Activated naive CD4-positive, alpha-beta T cell treated with anti-CD3 and anti-CD28 coated beads, Interleukin-2, amount 10 ng/mL, durations not matched to agents 7 days and 5 days (primary cell): ENCODE results near the gene NR1I2.

Source experiments
- CTCF ChIA-PET: fragments of 350-600 bp; sonication (Branson Sonifier 250); formaldehyde crosslinking; loops from one replicate; lab custom pipeline; 2021; ENCODE audit warnings: antibody characterized with exemption; lab: Charles Lee
- DNase-seq: peaks from one replicate; pipeline ENCODE4 v3.0.0-alpha.2; 2020
- H3K27ac Mint-ChIP-seq: one replicate; pipeline ENCODE4 v1.8.0; 2021; ENCODE audit warnings: mild to moderate bottlenecking, moderate library complexity, mixed read lengths
- H3K27me3 Mint-ChIP-seq: one replicate; pipeline ENCODE4 v1.8.0; 2021; ENCODE audit warnings: mild to moderate bottlenecking, mixed read lengths
- H3K36me3 Mint-ChIP-seq: one replicate; pipeline ENCODE4 v1.8.0; 2021; ENCODE audit warnings: mixed read lengths
- H3K4me1 Mint-ChIP-seq: one replicate; pipeline ENCODE4 v1.8.0; 2021; ENCODE audit warnings: mixed read lengths
- H3K4me3 Mint-ChIP-seq: one replicate; pipeline ENCODE4 v1.8.0; 2021; ENCODE audit warnings: mild to moderate bottlenecking, moderate library complexity, mixed read lengths
- H3K9me3 Mint-ChIP-seq: one replicate; pipeline ENCODE4 v1.8.0; 2021; ENCODE audit warnings: mixed read lengths

The NR1I2 gene

GRCh38 chr3:119818937-119819336, 37.0 kb downstream of the NR1I2 start:
- H3K4me3 Mint-ChIP-seq = no peak overlapping the region
- H3K27me3 Mint-ChIP-seq = peaks cover 4% of the 10 kb centered on the region
- CTCF ChIA-PET = interaction anchor here (0.6 to 1.0 kb wide), 5 partner anchors 11 to 486 kb away, joined by 3 to 5 read pairs (median 3); no protein-coding TSS in a partner anchor
- DNase-seq = no peak
- H3K36me3 Mint-ChIP-seq = no peaks in the 10 kb centered on the region
- H3K4me1 Mint-ChIP-seq = no peaks in the 10 kb centered on the region
- H3K27ac Mint-ChIP-seq = no peak overlapping the region
- no peaks in the 10 kb centered on the region for H3K9me3 Mint-ChIP-seq

GRCh38 chr3:119819806-119820205, 37.9 kb downstream of the NR1I2 start:
- CTCF ChIA-PET = interaction anchor here (0.7 to 1.2 kb wide), 5 partner anchors 10 to 381 kb away, joined by 3 to 4 read pairs (median 3); no protein-coding TSS in a partner anchor
- H3K4me1 Mint-ChIP-seq = no peaks in the 10 kb centered on the region
- H3K27ac Mint-ChIP-seq = no peak overlapping the region
- H3K27me3 Mint-ChIP-seq = no peaks in the 10 kb centered on the region
- H3K36me3 Mint-ChIP-seq = peaks cover under 1% of the 10 kb centered on the region
- H3K9me3 Mint-ChIP-seq = no peaks in the 10 kb centered on the region
- no peak for DNase-seq
- H3K4me3 Mint-ChIP-seq = no peak overlapping the region

DNA sequence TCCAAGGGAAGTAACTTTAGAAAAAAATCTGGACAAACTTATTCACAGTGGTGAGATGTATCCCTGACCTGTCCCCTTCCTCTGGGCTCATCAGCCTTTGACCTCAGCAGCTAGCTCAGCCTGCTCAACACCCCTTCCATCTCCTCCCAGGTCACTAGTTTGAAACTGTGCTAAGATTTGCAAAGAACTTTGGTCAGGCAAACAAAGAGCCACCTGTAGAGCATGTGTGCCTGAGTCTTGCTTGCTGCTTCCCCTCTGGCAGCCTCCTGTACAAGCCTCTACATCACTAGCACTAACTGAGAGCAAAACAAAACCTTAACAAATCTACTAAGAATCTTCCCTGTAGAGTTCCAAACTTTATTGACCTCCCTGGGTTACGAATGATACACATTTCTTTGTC, 43.9 kb downstream of the NR1I2 start:
- Mint-ChIP-seq H3K4me3 (no peak overlapping the region), H3K27me3 (no peaks in the 10 kb centered on the region), H3K27ac (no peak overlapping the region), H3K9me3 (no peaks in the 10 kb centered on the region), H3K4me1 (no peaks in the 10 kb centered on the region), H3K36me3 (peaks cover 6% of the 10 kb centered on the region)
- CTCF ChIA-PET = interaction anchor here (1.4 kb wide), 1 partner anchor 10 kb away, joined by 3 read pairs; no protein-coding TSS in a partner anchor
- DNase-seq = no peak

GRCh38 chr3:119826711-119827608, 45.1 kb downstream of the NR1I2 start:
- no peaks in the 10 kb centered on the region for H3K4me1 Mint-ChIP-seq
- no peaks in the 10 kb centered on the region for H3K27me3 Mint-ChIP-seq
- CTCF ChIA-PET = interaction anchor here (0.6 to 0.7 kb wide), 2 partner anchors 630 to 741 kb away, joined by 3 read pairs; no protein-coding TSS in a partner anchor
- peaks cover 6% of the 10 kb centered on the region for H3K36me3 Mint-ChIP-seq
- no peak for DNase-seq
- no peaks in the 10 kb centered on the region for H3K9me3 Mint-ChIP-seq
- H3K4me3 Mint-ChIP-seq = no peak overlapping the region
- no peak overlapping the region for H3K27ac Mint-ChIP-seq

- H3K36me3 Mint-ChIP-seq = peaks cover 6% of the 10 kb centered on the region
- no peak for DNase-seq
- no peaks in the 10 kb centered on the region for H3K27me3 Mint-ChIP-seq
- no peaks in the 10 kb centered on the region for H3K9me3 Mint-ChIP-seq
- H3K4me1 Mint-ChIP-seq = no peaks in the 10 kb centered on the region
- H3K4me3 Mint-ChIP-seq = no peak overlapping the region
- H3K27ac Mint-ChIP-seq = no peak overlapping the region
- CTCF ChIA-PET = interaction anchor here (1.4 kb wide), 1 partner anchor 10 kb away, joined by 3 read pairs; no protein-coding TSS in a partner anchor
Observed at GRCh38 chr3:119829420-119829819, 47.5 kb downstream of the NR1I2 start.

- Mint-ChIP-seq H3K27ac (no peak overlapping the region), H3K27me3 (no peaks in the 10 kb centered on the region), H3K4me3 (no peak overlapping the region), H3K9me3 (no peaks in the 10 kb centered on the region), H3K4me1 (no peaks in the 10 kb centered on the region), H3K36me3 (peaks cover under 1% of the 10 kb centered on the region)
- DNase-seq = no peak
- CTCF ChIA-PET = interaction anchor here (1.1 to 1.5 kb wide), 3 partner anchors 61 to 586 kb away, joined by 3 to 4 read pairs (median 3); no protein-coding TSS in a partner anchor
Observed at GRCh38 chr3:119831022-119831421, 49.1 kb downstream of the NR1I2 start.

DNA sequence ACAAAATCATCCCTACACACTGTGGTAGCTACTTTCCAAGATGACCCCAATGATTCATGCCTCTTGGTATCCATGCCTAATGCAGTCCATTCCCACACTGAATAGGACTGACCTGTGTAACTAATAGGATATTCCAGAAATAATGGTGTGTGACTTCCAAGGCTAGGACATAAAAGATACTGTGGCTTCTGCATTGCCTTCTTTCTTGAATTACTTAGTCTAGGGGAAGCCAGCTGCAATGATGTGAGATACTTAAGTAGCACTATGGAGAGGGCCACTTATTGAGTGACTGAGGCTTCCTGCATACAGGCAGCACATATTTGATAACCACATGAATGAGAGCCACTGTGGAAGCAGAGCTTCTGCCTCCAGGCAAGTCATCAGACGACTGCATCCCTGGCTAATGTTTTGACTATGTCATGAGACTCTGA, 50.1 kb downstream of the NR1I2 start:
- H3K27ac Mint-ChIP-seq = no peak overlapping the region
- H3K27me3 Mint-ChIP-seq = no peaks in the 10 kb centered on the region
- CTCF ChIA-PET = interaction anchor here (0.9 to 1.5 kb wide), 2 partner anchors 17 to 60 kb away, joined by 3 to 4 read pairs; no protein-coding TSS in a partner anchor
- DNase-seq = no peak
- H3K4me1 Mint-ChIP-seq = no peaks in the 10 kb centered on the region
- peaks cover 3% of the 10 kb centered on the region for H3K36me3 Mint-ChIP-seq
- no peaks in the 10 kb centered on the region for H3K9me3 Mint-ChIP-seq
- no peak overlapping the region for H3K4me3 Mint-ChIP-seq

GRCh38 chr3:119834754-119835370, 53.0 kb downstream of the NR1I2 start:
- Mint-ChIP-seq H3K36me3 (peaks cover 5% of the 10 kb centered on the region), H3K9me3 (no peaks in the 10 kb centered on the region), H3K27ac (no peak overlapping the region), H3K4me1 (no peaks in the 10 kb centered on the region), H3K27me3 (no peaks in the 10 kb centered on the region), H3K4me3 (no peak overlapping the region)
- no peak for DNase-seq
- CTCF ChIA-PET = no interaction called here

GRCh38 chr3:119835556-119835955, 53.7 kb downstream of the NR1I2 start:
- Mint-ChIP-seq H3K27ac (no peak overlapping the region), H3K36me3 (peaks cover 5% of the 10 kb centered on the region), H3K4me3 (no peak overlapping the region), H3K9me3 (no peaks in the 10 kb centered on the region), H3K4me1 (no peaks in the 10 kb centered on the region), H3K27me3 (no peaks in the 10 kb centered on the region)
- no peak for DNase-seq
- CTCF ChIA-PET = no interaction called here

- DNase-seq = no peak
- CTCF ChIA-PET = no interaction called here
- no peak overlapping the region for H3K4me3 Mint-ChIP-seq
- H3K27ac Mint-ChIP-seq = no peak overlapping the region
- H3K9me3 Mint-ChIP-seq = peaks cover 4% of the 10 kb centered on the region
- peaks cover 31% of the 10 kb centered on the region for H3K36me3 Mint-ChIP-seq
- H3K4me1 Mint-ChIP-seq = no peaks in the 10 kb centered on the region
- no peaks in the 10 kb centered on the region for H3K27me3 Mint-ChIP-seq
Observed at GRCh38 chr3:119841808-119842471, 60.0 kb downstream of the NR1I2 start.

GRCh38 chr3:119849126-119849525, 67.2 kb downstream of the NR1I2 start:
- H3K36me3 Mint-ChIP-seq = peaks cover 38% of the 10 kb centered on the region
- no peaks in the 10 kb centered on the region for H3K4me1 Mint-ChIP-seq
- CTCF ChIA-PET = no interaction called here
- no peak overlapping the region for H3K4me3 Mint-ChIP-seq
- no peaks in the 10 kb centered on the region for H3K27me3 Mint-ChIP-seq
- H3K9me3 Mint-ChIP-seq = peaks cover 7% of the 10 kb centered on the region
- H3K27ac Mint-ChIP-seq = no peak overlapping the region
- DNase-seq = no peak

DNA sequence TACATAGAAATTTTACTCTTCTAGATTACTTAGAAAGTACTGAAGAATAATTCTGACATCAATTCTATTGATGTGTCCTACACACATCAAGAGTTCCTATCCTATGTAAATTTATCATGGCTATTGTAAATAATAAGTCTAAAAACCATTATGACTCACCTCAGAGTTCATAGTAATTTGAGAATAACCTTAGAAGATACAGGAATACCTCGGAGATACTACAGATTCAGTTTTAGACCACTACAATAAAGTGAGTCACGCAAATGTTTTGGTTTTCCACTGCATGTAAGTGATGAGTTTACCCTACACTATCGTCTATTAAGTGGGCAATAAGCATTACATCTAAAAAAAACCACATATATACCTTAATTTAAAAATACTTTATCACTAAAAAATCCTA, 74.8 kb downstream of the NR1I2 start:
- CTCF ChIA-PET = no interaction called here
- Mint-ChIP-seq H3K27me3 (no peaks in the 10 kb centered on the region), H3K4me3 (no peak overlapping the region), H3K36me3 (peaks cover 63% of the 10 kb centered on the region), H3K27ac (no peak overlapping the region), H3K4me1 (peaks cover 5% of the 10 kb centered on the region), H3K9me3 (peaks cover 16% of the 10 kb centered on the region)
- no peak for DNase-seq

DNA sequence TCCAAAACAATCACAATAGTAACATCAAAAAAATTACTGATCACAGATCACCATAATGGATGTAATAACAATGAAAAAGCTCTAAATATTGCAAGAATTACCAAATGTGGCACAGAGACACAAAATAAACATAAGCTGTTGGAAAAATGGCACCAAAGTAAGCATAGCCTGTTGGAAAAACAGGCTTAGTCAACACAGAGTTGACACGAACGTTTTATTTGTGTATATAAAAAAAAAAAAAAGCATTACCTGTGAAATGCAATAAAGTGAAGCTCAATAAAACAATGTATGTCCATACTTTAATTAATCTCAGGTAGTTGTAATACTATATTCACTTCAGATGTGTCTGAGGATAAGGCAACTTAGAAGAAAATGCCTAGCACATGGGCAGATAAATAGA, 77.1 kb downstream of the NR1I2 start:
- no peak overlapping the region for H3K27ac Mint-ChIP-seq
- peaks cover 11% of the 10 kb centered on the region for H3K9me3 Mint-ChIP-seq
- no peak overlapping the region for H3K4me3 Mint-ChIP-seq
- no peak for DNase-seq
- CTCF ChIA-PET = interaction anchor here (1.1 kb wide), 1 partner anchor 25 kb away, joined by 3 read pairs; no protein-coding TSS in a partner anchor
- H3K27me3 Mint-ChIP-seq = no peaks in the 10 kb centered on the region
- H3K36me3 Mint-ChIP-seq = peaks cover 70% of the 10 kb centered on the region
- peaks cover 5% of the 10 kb centered on the region for H3K4me1 Mint-ChIP-seq

GRCh38 chr3:119859728-119860127, 77.8 kb downstream of the NR1I2 start:
- H3K4me1 Mint-ChIP-seq = peaks cover 5% of the 10 kb centered on the region
- CTCF ChIA-PET = interaction anchor here (1.1 kb wide), 1 partner anchor 26 kb away, joined by 3 read pairs; no protein-coding TSS in a partner anchor
- no peak for DNase-seq
- no peaks in the 10 kb centered on the region for H3K27me3 Mint-ChIP-seq
- H3K27ac Mint-ChIP-seq = no peak overlapping the region
- H3K4me3 Mint-ChIP-seq = no peak overlapping the region
- H3K36me3 Mint-ChIP-seq = peaks cover 64% of the 10 kb centered on the region
- H3K9me3 Mint-ChIP-seq = peaks cover 7% of the 10 kb centered on the region
